Measurements from ENCODE around the gene NRG3.

NRG3 gene

DNA sequence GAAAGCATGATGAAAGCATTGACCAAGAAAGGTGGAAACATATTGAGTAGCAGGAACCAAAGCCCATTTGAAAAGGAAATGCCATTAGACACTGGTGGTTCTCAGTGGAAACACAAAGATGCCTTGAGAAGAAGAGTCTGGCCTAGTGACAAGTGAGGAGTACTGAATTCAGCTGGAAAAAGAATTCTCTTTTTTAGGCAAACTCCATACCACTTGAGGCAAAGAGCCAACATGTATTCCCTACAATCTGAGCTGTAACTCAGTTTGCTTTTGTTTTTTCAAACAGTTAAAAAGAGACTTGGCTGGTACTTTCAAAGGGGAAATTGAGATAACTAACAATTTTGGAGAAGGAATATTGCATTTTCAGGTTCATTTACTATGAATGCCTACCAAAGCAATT, 624.0 kb downstream of the NRG3 start:
- no peak for DNase-seq

DNA sequence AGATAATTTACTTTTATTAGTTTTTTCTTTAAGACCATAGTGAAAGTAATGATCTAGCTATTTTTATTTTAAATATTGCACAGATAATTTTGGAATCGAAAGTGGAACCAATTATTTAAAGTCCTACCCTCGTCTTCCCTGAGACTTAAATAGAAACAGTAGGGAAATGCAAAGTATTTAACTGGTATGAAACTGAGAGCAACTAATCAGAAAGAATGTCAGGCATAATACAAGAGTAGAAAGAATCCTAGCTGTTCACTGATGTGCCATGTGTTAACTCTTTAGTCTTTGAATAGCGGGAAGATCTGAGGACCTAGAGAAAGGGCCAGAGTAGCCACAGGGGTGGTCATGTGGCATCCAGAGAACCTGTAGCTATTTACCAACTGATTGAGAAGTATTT, 630.0 kb downstream of the NRG3 start:
- no peak for DNase-seq

DNA sequence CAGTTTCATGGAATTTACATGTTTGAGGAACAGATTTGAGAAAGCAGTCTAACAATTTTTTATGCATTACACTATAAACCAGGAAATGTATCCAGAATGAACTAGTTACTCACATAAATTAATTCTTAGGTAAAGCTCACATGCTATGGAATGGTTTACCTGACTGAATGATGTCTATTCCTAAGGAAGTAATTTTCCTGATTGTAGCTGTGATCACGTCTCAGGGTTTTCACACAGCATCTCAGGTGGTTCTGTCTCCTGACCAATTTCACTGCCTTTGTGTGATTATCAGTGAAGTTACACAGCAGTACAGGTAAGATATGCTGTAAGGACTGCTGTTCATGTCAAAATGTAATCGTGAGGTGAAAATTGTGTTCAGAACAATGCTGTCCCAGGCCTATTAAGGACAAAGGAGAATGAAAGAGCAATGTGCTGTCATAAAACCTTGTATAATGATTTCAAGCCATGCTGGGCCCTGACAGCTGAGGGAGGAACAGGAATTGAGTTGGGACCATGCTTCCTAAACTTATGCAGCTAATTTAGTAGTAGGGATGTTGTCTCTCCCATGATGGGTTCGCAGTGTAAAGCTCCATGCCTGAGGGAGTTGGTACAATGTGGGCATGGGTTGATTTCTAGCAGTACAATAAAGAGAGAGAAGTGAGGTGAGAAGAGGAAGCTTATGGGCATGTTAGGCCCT, 631.8 kb downstream of the NRG3 start:
- no peak for DNase-seq

DNA sequence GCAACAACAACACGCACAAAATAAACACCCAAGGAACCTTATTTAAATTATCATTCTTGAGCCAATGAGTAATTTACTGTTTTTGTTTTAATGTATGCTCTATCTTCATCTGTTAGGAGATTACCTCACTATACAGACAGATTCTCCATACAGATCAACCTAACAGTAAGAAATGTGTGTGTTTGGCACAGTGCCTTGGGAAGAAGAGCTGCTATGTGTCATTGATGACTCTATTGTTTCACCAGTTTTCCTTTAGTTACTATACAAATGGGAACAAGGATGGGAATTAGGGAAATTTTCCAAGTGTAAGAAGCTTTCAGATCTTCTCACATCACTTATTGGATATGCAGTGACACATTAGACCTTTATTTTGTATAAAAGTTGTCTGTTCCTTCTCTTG, 640.3 kb downstream of the NRG3 start:
- DNase-seq = no peak

DNA sequence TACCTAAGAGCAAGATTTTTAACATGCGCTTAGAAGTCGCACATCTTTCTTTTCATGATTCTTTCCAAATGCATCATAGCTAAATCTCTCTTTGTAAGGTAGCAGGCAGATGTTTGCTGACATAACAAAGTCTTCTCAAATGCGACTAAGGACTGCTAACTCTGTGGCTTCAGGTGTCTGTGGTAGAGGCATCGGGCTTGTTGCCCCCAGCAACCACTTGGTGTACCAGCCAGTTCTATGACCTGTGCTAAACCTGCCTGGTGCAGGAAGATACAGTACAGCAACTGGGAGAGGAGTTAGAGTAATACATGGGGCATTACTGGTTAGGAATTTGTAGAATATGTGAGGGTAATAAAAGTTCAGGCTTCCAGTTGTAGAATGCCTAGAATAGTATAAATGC, 654.1 kb downstream of the NRG3 start:
- no peak for DNase-seq

DNA sequence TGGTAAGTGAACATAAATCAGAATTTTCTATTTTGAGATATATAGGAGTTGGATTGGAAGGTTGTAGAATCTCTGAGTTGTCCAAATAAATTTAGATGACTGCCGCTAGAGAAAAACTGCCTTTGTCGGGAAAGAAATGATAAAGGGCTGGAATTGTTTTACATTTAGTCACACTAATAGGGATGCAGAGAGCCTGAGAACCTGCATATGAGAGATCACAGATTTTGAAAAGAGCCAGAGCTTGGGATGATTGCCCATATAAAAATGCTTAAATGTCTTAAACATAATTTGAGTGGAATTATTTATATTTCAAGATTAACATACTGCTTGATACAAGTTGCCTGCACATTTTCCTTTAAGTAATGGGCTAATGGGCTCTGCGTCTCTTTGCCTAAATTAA, 660.5 kb downstream of the NRG3 start:
- DNase-seq = no peak

DNA sequence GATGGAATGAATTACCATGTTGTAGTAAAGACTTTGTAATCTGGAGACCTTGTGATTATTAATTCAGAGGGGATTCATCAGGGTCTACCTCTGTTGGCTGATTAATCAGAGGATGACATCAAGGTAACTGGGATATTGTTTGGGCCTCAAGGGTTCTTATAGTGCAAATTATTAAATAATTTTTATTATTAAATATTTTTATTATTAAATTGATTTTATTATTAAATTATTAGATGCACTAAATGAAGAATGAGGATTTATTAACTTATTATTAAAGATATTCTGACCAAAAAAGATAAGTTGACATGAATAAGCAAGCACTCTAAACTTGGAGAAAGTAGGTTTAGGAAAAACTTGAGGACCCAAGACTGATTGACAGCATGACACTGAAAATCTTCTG, 661.7 kb downstream of the NRG3 start:
- no peak for DNase-seq

DNA sequence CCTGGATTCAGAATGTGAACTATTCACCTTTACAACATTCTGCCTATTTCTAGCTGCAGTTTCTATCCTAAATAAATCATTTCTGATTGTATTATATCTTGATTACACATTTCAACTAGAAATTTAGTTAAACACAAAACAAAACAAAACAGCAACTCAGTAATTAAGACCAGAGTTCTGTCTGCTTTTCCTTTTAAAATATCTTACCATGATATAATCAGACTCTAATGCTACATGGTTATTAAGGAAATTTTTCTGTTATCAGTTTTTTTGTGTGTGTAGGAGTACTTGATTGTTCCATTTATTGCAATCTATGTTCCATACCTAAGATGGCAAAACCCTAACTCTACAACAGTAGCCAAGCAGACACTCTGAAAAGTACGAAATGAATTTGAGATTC, 663.3 kb downstream of the NRG3 start:
- DNase-seq = no peak

GRCh38 chr10:82543631-82544030, 668.6 kb downstream of the NRG3 start:
- no peak for DNase-seq

DNA sequence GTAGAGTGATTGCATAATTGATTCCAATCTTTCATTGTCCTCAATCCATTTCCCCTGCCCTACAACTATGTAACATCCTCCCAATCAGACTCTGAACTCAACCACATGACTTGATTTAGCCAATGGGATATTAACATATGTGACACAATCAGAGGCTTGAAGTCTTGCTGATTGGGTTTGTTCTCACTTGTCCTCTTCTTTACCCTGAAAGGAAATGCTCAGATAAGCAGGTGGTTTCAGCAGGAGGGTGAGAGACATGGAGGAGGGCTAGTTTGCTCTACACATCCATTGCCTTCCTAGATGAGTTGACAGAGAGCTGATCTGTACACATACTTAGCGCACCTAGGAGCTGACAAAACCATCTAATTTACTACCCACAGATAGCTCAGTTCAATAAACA, 669.4 kb downstream of the NRG3 start:
- no peak for DNase-seq

- DNase-seq = no peak
Measured at GRCh38 chr10:82551506-82551905, 676.5 kb downstream of the NRG3 start.

GRCh38 chr10:82552267-82552666, 677.3 kb downstream of the NRG3 start:
- DNase-seq = no peak

DNA sequence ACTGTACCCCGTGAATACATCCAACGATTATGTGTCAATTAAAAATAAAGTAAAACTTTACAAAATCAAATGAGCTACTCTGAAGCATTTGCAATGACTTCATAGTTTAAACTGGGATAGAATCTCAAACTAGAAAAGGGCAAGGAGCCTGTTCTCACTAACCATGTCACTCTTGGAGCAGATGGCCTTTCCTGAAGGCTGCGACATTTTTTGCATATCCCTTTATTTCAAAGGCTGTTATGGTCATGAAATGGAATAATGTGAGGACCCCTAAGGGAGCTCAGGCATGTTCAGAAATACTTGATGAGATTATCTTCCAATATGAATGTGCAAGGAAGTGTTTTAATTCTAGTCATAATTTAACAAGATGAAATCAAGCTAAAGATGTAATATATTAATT, 679.4 kb downstream of the NRG3 start:
- DNase-seq = no peak

DNA sequence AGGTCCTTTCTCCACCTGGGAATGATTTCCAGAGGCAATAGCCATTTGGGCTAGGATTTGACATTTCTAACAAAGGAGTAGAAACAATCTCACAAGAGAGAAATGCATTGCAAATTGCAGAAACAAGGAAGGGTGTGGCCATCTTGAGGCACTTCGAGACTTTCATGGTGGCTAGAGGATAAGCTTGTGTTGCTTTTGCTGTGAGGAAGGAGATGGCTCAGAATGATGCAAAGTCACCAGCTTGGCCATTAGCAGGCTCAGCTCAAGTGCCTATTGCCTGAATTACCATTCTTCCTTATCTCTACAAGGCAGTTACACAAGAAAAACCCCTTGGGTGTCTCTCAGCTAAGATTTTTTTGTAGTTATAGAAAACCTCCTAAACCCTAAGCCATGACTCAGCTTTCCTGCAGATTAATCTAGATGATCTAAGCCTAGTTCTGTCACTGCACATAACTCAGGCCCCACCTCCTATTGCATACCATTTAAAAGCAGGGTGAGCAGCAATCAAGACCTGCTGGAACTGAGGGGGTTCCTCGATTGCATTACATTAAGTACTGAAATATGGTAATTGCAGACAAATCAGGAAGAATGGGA, 683.1 kb downstream of the NRG3 start:
- DNase-seq = no peak

DNA sequence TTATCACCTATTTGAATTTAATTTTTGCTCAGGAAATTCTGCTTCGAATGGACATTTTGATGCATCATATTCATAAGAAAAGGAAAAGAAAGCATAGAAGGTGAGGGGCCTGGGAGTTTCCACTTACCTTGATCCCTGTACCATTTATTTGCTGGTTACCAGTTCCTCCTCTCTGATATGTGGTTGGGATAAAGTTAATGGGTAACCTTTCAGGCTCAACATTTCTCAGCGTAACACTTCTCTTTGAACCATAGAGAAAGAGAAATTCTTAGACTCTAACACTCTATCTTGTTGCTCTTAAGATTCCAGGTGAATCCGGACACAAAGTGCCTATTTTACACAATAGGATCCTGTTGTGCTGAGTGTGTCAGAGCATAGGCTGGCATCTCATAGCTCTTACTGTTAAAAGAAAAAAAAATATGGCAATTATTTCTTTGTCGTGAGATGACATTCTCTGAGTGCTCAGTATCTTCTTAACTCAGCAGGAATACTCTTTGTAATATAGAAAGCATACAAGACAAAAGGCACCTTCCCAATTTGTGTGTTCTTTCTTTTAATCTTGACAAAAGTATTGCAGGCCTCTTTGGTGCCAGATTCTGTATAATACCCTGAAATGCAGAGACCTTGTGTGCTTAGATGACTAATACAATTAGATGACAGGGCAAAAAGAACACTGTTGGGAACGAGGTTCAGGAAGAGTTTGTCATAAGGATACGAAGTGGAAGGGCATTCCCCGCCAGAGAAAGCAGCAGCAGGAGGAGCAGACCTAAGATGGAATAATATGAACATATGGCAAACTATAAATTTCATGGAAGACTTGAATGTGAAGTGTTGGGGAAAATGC, 689.6 kb downstream of the NRG3 start:
- no peak for DNase-seq

DNA sequence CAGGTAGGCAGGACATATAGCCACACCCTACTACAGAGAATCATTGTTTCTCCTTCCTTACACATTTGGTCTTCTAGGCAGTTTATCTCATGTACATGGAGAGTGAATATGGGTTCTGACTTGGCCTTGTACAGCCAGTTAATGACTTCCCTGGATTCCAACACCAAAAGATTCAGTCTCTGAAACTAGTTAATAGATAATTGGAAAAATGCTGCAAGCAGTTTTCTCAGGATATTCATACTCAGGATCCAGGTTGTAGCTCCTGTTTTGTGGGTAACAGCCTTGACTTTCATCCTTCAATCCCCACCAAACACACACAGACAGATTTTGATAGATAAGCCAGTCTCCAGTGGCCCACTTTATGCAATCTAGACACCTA, 690.2 kb downstream of the NRG3 start:
- DNase-seq = no peak

GRCh38 chr10:82572744-82573143, 697.8 kb downstream of the NRG3 start:
- DNase-seq = no peak

DNA sequence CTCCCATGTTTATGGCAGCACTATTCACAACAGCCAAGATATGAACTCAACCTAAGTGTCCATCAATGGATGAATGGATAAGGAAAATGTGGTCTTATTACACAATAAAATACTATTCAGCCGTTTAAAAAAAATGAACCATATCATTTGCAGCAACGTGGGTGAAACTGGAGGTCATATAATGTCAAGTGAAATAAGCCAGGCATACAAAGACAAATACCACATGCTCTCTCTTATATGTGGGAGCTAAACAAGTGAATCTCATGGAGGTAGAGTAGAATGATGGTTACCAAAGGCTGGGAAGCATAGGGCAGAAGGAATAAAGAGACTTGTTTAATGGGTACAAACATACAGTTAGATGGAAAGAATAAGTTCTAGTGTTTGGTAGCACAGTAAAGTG, 699.1 kb downstream of the NRG3 start:
- no peak for DNase-seq

DNA sequence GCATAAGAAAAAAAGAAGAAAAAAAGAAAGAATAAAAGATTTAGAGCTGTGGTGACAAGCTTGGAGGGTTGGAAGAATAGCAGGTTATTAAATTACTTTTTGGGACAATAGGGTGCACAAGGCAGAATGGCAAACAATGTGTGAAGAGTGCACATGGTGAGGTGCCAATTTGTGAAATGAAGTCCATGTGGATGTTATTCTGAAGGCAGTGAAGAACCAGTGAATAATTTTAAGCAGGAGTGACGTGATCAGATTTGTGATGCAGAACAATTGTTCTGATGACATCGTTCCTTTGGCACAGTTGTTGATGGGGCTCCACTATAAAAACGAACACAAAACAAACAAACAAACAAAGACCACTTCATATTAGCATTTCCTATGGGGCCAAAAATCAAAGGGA, 700.3 kb downstream of the NRG3 start:
- DNase-seq = no peak

DNA sequence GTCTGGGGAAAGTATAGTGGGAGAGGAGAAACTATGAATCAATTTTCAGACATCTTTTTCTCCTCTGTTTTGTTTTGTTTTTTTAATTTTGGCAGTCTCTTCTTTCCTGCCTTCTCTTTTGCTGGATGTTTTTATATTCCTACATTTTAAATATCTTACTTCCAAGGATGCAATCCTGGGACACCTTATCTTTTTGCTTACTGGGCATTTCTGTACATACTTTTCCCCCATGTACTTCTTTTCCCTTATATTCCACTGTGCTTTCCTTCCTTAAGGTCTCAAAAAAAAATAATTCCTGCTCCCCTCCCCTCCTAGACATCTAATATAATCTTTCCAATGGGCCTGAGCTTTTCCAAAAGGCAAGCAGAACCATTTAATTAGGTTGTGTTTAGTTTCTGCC, 701.1 kb downstream of the NRG3 start:
- DNase-seq = no peak

DNA sequence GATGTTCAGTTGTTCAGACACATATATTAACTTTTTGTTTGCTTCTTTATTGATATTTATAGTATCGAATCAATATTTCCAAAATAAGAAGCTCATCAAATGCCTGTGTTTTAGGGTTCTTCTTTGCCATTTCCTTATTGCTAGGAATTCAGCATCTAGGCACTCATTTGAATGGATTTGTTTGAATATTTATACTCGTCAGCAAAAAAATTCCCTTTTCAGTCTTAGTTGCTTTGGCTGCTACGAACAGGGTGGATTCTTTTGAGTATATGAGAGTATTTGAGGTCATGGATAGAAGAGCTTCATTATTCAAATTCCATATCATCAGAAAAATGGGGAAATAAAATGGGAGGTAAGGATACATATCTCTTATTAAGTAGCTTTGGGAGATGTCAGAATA, 706.9 kb downstream of the NRG3 start:
- DNase-seq = no peak

DNA sequence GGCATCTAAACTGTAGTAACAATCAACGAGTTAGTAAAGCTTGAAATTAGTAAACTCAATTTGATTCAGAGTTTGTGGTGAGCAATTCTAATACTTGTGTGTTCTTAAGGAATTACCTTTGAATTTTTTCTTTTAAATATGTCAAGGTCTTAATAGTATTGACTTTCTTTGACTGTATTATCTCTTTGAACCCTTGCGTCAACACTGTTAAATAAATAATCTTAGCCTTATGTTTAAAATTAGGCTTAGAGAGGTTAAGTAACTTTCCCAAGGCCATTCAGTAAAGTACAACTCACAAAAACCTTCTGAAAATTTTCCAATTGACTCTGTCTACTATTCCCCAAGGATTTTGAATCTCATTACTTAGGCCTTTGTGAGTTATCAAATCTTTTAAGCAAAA, 716.4 kb downstream of the NRG3 start:
- no peak for DNase-seq

- DNase-seq = no peak
Measured at GRCh38 chr10:82597840-82598239, 722.8 kb downstream of the NRG3 start.

DNA sequence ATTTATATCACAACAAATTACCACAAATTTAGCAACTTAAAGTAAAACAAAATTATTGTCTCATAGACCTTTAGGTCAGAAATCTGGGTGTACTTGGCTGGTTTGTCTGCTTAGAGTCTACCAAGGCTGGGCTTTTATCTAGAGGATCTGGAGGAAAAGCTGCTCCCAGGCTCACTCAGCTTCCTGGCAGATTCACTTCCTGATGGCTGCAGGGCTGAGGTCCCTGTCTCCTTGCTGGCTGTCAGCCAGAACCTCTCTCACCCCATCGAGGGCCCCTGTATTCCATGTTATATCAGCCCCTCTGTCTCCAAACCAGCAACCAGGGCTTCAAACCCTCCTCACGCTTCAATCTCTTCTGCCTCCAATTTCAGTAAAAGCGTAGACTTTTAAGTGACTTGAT, 734.9 kb downstream of the NRG3 start:
- no peak for DNase-seq

Data from NCI-H510A (cell line).